Bronchial epithelial cell (primary cell): ENCODE measurements around the gene THOP1. TPM values are rescaled to one million over a fixed set of nuclear protein-coding genes. Genes with fewer than 3 reads are reported as not detected.

ENCODE experiments used
- DNase-seq: peaks from one replicate; pipeline ENCODE4 v3.0.0-alpha.2; 2010; ENCODE audit warnings: low read depth
- FAIRE-seq: peaks from 2 replicates; lab custom pipeline; 2011; peaks lifted over from hg19 to GRCh38; lab: Jason Lieb, UNC
- H3K27me3 ChIP-seq: 2 replicates; pipeline ENCODE4 v1.5.1; 2011; ENCODE audit warnings: low read length; ENCODE audit not compliant: control insufficient read depth, insufficient read depth
- H3K36me3 ChIP-seq: 2 replicates; pipeline ENCODE4 v1.5.1; 2011; ENCODE audit warnings: low read length; ENCODE audit not compliant: control insufficient read depth, insufficient read depth
- H3K4me3 ChIP-seq: 2 replicates; pipeline ENCODE4 v1.5.1; 2011; ENCODE audit warnings: mild to moderate bottlenecking, low read depth, low read length, control low read depth
- CTCF ChIP-seq: IDR thresholded peaks from 2 replicates; pipeline ENCODE4 v1.5.1; 2011; ENCODE audit warnings: mild to moderate bottlenecking, moderate library complexity, low read length, control low read depth, inconsistent platforms; ENCODE audit not compliant: insufficient read depth, severe bottlenecking
- total RNA-seq: library from RNA; depleted of rRNA; stranded (reverse); fragments of >200 nt; gene quantifications from 2 replicates; pipeline ENCODE4 v1.2.1, GENCODE V29; 2014

THOP1 gene
- total RNA-seq, 1 donor from 2014 or later: 86.4 TPM

GRCh38 chr19:2804156-2805004, 19.1 kb downstream of the THOP1 start:
- no peak for DNase-seq
- H3K4me3 ChIP-seq: no peak overlapping the region
- no peak for FAIRE-seq
- no peaks in the 10 kb centered on the region for H3K27me3 ChIP-seq
- no peak for TF ChIP-seq CTCF
- H3K36me3 ChIP-seq: peaks cover 21% of the 10 kb centered on the region

GRCh38 chr19:2805261-2805900, 20.1 kb downstream of the THOP1 start:
- Histone ChIP-seq H3K4me3 (no peak overlapping the region), H3K27me3 (no peaks in the 10 kb centered on the region), H3K36me3 (peaks cover 24% of the 10 kb centered on the region)
- DNase-seq (no peak), FAIRE-seq (peak; percentile 18)
- no peak for TF ChIP-seq CTCF

GRCh38 chr19:2805991-2806649, 20.8 kb downstream of the THOP1 start:
- no peaks in the 10 kb centered on the region for H3K27me3 ChIP-seq
- DNase-seq: no peak
- H3K36me3 ChIP-seq: peaks cover 26% of the 10 kb centered on the region
- TF ChIP-seq CTCF: no peak
- no peak overlapping the region for H3K4me3 ChIP-seq
- FAIRE-seq: no peak

GRCh38 chr19:2806736-2807378, 21.6 kb downstream of the THOP1 start:
- no peak for DNase-seq
- peaks cover 25% of the 10 kb centered on the region for H3K36me3 ChIP-seq

More at GRCh38 chr19:2806736-2807378, 21.6 kb downstream of the THOP1 start:
- no peaks in the 10 kb centered on the region for H3K27me3 ChIP-seq
- TF ChIP-seq CTCF: no peak
- no peak for FAIRE-seq
- no peak overlapping the region for H3K4me3 ChIP-seq
